Right renal pelvis (tissue), 4 donors: Measurements from ENCODE around the gene TEX14. TPM values are rescaled to one million over a fixed set of nuclear protein-coding genes. Genes with fewer than 3 reads are reported as not detected.
"Not testable (repeated sequence)": the region's sequence is repeated elsewhere in the genome, so short reads cannot be mapped to it uniquely, and the experiment has no call there.

Experiments used
- DNase-seq, 4 donors: peaks; one replicate each; pipeline ENCODE4 v3.0.0-alpha.2; 2013; ENCODE audit warnings: low read depth in 4 of 4, low spot score in 3 of 4, missing footprints in 1 of 4
- polyA plus RNA-seq, 4 donors: library from polyadenylated mRNA; unstranded; fragments of 120-200 nt; gene quantifications; one replicate each; pipeline ENCODE4 v1.2.1, GENCODE V29; 2013; ENCODE audit not compliant: insufficient read length in 4 of 4

Gene TEX14
- polyA plus RNA-seq, 4 donors, result 0.47 to 1.2 (median 0.59) TPM

- DNase-seq, result no peak
Observed at GRCh38 chr17:58614859-58615459, 76.9 kb downstream of the TEX14 start.

GRCh38 chr17:58611331-58611730, 80.5 kb downstream of the TEX14 start:
- no peak for DNase-seq

DNA sequence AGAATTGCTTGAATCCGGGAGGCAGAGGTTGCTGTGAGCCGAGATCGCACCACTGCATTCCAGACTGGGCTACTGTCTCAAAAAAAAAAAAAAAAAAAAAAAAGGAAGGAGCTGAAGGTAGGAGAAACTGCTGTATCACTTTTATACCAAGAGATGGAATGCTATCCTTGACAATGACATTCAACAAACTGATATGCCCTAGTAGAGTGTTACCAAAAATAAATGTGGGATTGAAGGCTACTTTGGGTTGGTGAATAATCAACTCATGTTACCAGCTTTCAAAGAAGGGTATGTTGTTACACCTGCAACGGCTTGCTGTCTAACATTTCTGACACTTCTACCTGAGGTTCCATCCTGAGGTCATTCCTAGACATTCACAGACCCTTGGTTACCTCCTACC, 84.9 kb downstream of the TEX14 start:
- DNase-seq, result no peak

- no peak for DNase-seq
Observed at GRCh38 chr17:58605986-58606385, 85.9 kb downstream of the TEX14 start.

DNA sequence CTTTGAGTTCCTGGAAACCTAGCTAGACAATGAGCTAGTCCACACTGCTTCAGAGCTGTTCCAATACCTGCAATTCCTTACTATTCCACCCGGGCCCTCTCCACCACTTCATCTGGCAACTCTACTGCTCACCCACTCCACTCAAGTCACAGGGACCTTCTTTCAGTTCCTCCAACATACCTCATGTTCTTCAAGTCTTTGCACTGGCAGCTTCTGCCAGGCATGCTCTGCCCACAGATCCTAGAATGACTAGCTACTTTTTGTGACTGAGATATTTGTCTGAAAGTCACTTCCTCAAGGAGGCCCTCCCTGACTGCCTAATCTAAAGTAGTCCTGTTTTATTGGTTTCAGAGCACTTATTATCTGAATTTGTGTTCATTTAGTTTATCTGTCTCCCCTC, 86.4 kb downstream of the TEX14 start:
- no peak for DNase-seq

GRCh38 chr17:58601976-58602375, 89.9 kb downstream of the TEX14 start:
- DNase-seq, result no peak

DNA sequence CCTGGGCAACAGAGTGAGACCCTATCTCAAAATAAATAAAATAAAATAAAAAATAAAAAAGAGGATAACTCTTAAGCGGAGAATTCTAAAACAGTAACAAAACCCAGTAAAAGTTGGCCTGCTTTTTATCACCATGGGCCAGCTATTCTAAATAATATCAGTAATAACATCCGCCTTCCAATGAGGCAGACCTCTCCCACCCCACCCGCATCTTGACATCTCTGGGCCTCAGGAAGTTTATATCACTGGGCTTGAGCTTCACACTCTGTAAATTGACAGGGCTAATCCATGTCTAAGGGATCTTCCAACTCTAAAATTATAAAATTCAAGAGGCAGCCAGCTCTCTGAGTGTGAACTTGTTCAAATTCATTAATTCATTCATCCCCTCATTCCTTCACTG, 94.5 kb downstream of the TEX14 start:
- no peak for DNase-seq

DNA sequence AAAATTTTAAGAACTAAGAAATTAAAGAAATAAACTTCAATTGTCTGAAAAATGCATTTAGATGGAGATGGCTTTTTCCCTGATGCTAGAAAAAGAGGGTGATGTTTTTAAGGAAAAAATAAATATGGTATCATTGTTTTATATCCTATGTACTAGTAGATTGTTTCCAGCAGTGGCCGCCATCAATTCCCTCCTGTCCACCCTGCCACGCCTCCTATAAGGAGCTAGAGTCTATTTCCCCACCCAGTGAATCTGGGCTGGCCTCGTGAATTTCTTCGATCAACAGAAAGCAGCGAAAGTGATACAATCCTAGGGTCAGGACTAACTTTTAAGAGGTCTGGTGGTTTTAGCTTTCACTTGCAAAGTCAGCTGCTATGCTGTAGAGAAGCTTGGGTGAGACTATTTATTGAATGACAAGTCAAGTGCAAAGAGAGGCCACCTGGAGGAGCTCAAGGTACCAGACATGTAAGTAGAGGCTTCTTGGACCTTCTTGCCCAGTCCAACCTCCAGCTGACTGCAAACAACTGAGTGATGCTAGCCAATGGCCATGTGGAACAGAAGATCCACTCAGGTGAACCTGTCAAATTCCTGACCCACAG, 96.6 kb downstream of the TEX14 start:
- DNase-seq, result peak in 1 of 4 donors; percentile 19

GRCh38 chr17:58593123-58593522, 98.7 kb downstream of the TEX14 start:
- DNase-seq, result peak in 2 of 4 donors; percentile 12 to 37

- DNase-seq, result no peak
Observed at GRCh38 chr17:58591455-58591854, 100.4 kb downstream of the TEX14 start.

GRCh38 chr17:58590377-58590776, 101.5 kb downstream of the TEX14 start:
- DNase-seq, result no peak

- peak; percentile 13 to 59 (median 19) for DNase-seq
Observed at GRCh38 chr17:58587713-58588117, 104.1 kb downstream of the TEX14 start.

DNA sequence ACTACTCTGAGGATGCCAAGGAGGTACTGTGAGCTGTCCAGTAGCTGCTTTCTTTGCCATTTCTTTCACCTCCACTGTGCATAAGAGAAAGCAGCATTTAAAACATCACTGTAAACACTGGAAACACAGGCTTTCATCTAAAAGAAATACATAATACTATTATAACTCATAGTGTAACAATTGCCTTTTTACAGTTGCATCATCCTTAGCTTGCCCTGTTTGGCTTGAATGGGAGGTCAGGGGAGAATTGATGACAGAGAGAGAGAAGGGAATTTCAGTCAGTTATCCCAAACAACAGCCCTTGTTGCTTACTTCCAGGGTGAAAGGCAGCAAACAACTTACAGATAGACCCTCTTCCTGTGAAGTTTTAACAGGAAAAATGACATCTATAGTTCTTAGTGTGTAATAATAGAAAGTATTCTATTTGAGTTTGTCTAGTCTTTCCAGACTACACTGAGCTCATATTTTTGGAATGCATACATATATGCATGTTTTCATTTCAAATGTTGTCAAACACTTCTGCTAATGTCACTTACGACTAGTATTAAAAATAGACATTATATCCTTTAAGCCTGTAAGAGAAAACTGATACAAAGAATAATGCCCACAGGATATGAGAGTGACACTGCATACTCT, 105.7 kb downstream of the TEX14 start:
- DNase-seq, result no peak

DNA sequence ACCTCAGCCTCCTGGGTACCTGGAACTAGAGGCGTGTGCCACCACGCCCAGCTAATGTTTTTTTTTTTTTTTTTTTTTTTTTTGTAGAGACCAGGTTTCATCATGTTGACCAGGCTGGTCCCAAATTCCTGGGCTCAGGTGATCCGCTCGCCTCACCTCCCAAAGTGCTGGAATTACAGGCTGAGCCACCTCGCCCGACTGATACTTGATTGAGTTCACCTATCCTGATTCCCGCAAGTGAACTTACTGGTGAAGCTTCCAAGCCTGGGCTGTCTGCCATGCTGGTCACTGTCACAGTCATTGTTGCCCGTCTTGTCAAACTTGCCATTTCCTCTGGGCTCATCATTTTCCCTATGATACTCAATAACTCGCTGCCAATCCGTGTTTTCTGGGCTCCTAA, 106.3 kb downstream of the TEX14 start:
- DNase-seq, result no peak

- DNase-seq, result no peak
Observed at GRCh38 chr17:58583486-58583885, 108.4 kb downstream of the TEX14 start.

- not testable (repeated sequence) for DNase-seq
Observed at GRCh38 chr17:58582718-58583117, 109.1 kb downstream of the TEX14 start.

DNA sequence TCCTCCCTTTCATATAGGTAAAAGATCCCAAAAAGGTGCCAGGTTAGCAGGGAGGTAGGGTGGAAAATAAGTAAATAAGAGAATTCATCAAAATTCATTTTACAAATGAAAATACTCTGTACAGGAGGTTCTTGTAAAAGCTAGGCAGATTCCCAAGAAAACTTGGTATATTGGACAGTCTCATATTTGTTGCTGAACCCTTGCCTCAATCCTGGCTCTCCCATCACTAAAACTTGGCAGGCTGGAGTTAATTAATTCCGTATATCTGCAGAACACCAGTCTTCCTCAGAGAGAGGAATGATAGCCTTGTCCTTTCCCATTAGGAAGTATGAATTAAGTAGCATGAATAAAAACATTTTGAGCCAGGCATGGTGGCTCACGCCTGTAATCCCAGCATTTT, 111.2 kb downstream of the TEX14 start:
- no peak for DNase-seq

DNA sequence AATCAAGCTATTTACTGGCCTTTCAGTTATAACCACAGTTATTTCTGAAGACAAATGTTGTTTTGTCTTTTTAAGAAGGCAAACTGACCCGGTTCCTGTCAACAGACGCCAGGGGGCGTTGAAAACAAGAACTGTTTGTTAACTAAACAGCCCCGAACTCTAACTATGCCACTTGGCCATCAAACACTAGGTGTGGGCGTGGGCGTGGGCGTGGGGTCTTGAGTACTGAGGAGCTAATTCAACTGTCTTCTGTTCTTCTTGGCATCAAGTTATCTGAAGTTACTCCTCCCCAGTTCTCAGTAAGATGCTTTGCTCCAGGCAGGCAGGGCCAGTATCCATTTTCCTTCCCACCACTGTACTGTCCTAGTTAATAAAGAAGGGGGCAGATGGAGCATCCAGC, 114.1 kb downstream of the TEX14 start:
- peak in 1 of 4 donors; percentile 9 for DNase-seq

- DNase-seq, result no peak
Observed at GRCh38 chr17:58576679-58577367, 115.0 kb downstream of the TEX14 start.

DNA sequence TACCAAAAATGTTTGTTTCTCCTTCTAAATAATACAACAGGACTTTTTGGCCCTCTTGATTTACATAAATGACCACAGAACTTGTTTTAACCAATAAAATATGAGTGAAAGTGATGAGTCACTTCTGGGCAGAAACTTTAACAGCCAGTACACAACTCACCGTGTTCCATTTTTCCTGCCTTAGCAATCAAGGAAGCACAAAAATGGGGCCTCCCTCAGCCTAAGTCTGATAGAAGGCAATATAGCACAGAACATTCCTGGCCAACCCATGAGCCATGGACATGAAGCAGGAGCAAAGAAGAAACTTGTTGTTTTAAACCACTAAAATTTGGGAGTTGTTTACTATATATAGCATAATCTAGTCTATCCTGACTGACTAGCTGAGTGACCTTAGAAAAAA, 116.3 kb downstream of the TEX14 start:
- no peak for DNase-seq

DNA sequence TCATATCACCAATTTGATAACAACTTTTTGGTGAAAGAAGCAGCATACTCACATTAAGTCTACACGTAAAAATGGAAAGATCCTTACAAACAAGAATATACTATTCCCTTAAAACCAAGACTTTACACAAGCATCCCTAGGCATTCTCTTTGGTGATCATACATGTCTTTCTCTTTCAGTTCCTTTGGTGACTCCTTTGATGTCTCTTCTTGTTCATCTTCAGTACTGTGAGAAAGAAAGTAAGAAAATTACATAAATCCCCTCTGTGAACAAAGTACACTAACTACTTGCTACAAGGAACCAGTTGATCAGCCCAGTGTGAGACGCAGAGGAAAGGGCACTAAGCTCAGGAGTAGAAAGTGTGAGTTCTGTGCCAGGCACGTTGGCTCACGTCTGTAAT, 117.8 kb downstream of the TEX14 start:
- no peak for DNase-seq

DNA sequence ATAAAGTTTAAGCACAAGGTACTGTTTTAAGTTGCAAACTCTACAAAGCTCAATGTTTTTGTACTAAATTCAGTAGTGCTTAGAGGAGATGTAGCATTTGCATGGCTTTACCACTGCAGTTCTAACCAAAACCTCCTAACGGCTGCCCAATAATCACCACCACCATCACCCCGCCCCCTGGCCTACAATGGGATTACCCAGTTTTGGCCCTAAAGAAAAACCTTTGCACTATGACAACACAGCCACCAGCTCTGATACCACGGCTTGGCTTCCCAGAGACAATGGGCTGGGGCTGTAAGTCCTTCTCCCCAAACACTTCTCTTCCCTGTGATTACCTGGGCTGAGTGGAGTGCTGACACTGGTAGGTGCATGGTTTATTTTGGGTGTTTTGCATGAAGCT, 119.0 kb downstream of the TEX14 start:
- no peak for DNase-seq
